HepG2 (cell line): ENCODE data around the gene PPP1R14D. TPM values are rescaled to one million over a fixed set of nuclear protein-coding genes. Genes with fewer than 3 reads are reported as not detected.

Experiments
- FOXK1 ChIP-seq: sonication (generic); formaldehyde crosslinking; IDR thresholded peaks from 2 replicates; pipeline ENCODE4 v1.4.0; 2020; ENCODE audit warnings: low read depth, missing genetic modification reagents, borderline replicate concordance
- HDAC2 ChIP-seq: sonication (generic); formaldehyde crosslinking; IDR thresholded peaks from 2 replicates; pipeline ENCODE4 v1.4.0; 2020; ENCODE audit warnings: missing genetic modification reagents
- IRF2 ChIP-seq: IDR thresholded peaks from 2 replicates; pipeline ENCODE4 v1.6.1; 2018; ENCODE audit warnings: missing genetic modification reagents, missing compliant biosample characterization
- KLF9 ChIP-seq: IDR thresholded peaks from 2 replicates; pipeline ENCODE4 v1.6.1; 2016; ENCODE audit warnings: low read depth
- MTA1 ChIP-seq: sonication (generic); formaldehyde crosslinking; IDR thresholded peaks from 2 replicates; pipeline ENCODE4 v1.4.0; 2020; ENCODE audit warnings: missing genetic modification reagents, mild to moderate bottlenecking, borderline replicate concordance
- PCBP1 ChIP-seq: fragments of 200-400 bp; formaldehyde crosslinking; IDR thresholded peaks from 2 replicates; pipeline ENCODE4 v1.6.1; 2017; ENCODE audit warnings: mild to moderate bottlenecking, low read depth, low read length, borderline replicate concordance
- PHF21A ChIP-seq: sonication (generic); formaldehyde crosslinking; IDR thresholded peaks from 2 replicates; pipeline ENCODE4 v1.5.0; 2020; ENCODE audit warnings: mild to moderate bottlenecking, missing genetic modification reagents
- PRMT3 ChIP-seq: sonication (generic); formaldehyde crosslinking; IDR thresholded peaks from 2 replicates; pipeline ENCODE4 v1.8.1; 2022; ENCODE audit warnings: low read depth, mild to moderate bottlenecking, moderate library complexity, missing genetic modification reagents, borderline replicate concordance
- RBFOX2 ChIP-seq: fragments of 200-400 bp; formaldehyde crosslinking; IDR thresholded peaks from 2 replicates; pipeline ENCODE4 v1.6.1; 2017; ENCODE audit warnings: low read depth, mild to moderate bottlenecking, low read length
- SALL1 ChIP-seq: sonication (generic); formaldehyde crosslinking; IDR thresholded peaks from 2 replicates; pipeline ENCODE4 v1.8.0; 2022; ENCODE audit warnings: mild to moderate bottlenecking, missing genetic modification reagents
- STAT5B ChIP-seq: sonication (generic); formaldehyde crosslinking; IDR thresholded peaks from 2 replicates; pipeline ENCODE4 v1.4.0; 2020; ENCODE audit warnings: missing genetic modification reagents
- ZEB1 ChIP-seq: IDR thresholded peaks from 2 replicates; pipeline ENCODE4 v1.6.1; 2012; ENCODE audit warnings: mild to moderate bottlenecking, low read depth, inconsistent platforms; ENCODE audit not compliant: insufficient replicate concordance
- ZFP41 ChIP-seq: sonication (generic); formaldehyde crosslinking; IDR thresholded peaks from 2 replicates; pipeline ENCODE4 v1.4.0; 2020; ENCODE audit warnings: mild to moderate bottlenecking, missing genetic modification reagents, borderline replicate concordance
- ZNF747 ChIP-seq: sonication (generic); formaldehyde crosslinking; IDR thresholded peaks from 2 replicates; pipeline ENCODE4 v1.8.1; 2023; ENCODE audit warnings: missing genetic modification reagents, mild to moderate bottlenecking, borderline replicate concordance
- ZNF749 ChIP-seq: sonication (generic); formaldehyde crosslinking; IDR thresholded peaks from 2 replicates; pipeline ENCODE4 v1.8.0; 2022; ENCODE audit warnings: mild to moderate bottlenecking, missing genetic modification reagents, moderate library complexity, borderline replicate concordance
- ZNF776 ChIP-seq: sonication (generic); formaldehyde crosslinking; IDR thresholded peaks from 2 replicates; pipeline ENCODE4 v1.4.0; 2020; ENCODE audit warnings: mild to moderate bottlenecking, missing genetic modification reagents
- polyA plus RNA-seq, 8 experiments: library from polyadenylated mRNA; depleted of rRNA in 3 of 8; stranded (reverse) in 7 of 8; unstranded in 1 of 8; fragments of >200 nt; fragmentation: Illumina TruSeq in 4 of 8; extraction: Trizol in 4 of 8; gene quantifications; 2 replicates each; pipeline versions ENCODE4 v1.2.1 to v1.2.3, GENCODE V29; 2011 to 2016; ENCODE audit warnings: low read depth in 4 of 8, missing spikeins in 1 of 8, mixed read lengths in 1 of 8; ENCODE audit not compliant: insufficient read depth in 1 of 8
- total RNA-seq, 5 experiments: library from RNA; depleted of rRNA; stranded (reverse); fragments of >200 nt; fragmentation: Illumina TruSeq; extraction: Trizol; gene quantifications; 2 replicates each; pipeline ENCODE4 v1.2.3, GENCODE V29; 2016; ENCODE audit warnings: low read depth in 1 of 5
- TF ChIP-seq, protein P1 (sequence below): sonication (generic); formaldehyde crosslinking; IDR thresholded peaks from 2 replicates; pipeline ENCODE4 v1.4.0; 2020; ENCODE audit warnings: mild to moderate bottlenecking, missing genetic modification reagents
- TF ChIP-seq, protein P2 (sequence below): sonication (generic); formaldehyde crosslinking; IDR thresholded peaks from 2 replicates; pipeline ENCODE4 v1.4.0; 2020; ENCODE audit warnings: missing genetic modification reagents, borderline replicate concordance
- TF ChIP-seq, protein P3 (sequence below): fragments of 450-650 bp; IDR thresholded peaks from 2 replicates; pipeline ENCODE4 v1.6.1; 2016
- TF ChIP-seq, protein P4 (sequence below): sonication (generic); formaldehyde crosslinking; IDR thresholded peaks from 2 replicates; pipeline ENCODE4 v1.5.0; 2020; ENCODE audit warnings: missing genetic modification reagents, mild to moderate bottlenecking, borderline replicate concordance

The PPP1R14D gene
- total and polyA plus RNA-seq, 2 of the 13 experiments (the other 11 are each of a cell fraction or from before 2014, with no cell fraction given) = 0.53 to 0.55 TPM

DNA sequence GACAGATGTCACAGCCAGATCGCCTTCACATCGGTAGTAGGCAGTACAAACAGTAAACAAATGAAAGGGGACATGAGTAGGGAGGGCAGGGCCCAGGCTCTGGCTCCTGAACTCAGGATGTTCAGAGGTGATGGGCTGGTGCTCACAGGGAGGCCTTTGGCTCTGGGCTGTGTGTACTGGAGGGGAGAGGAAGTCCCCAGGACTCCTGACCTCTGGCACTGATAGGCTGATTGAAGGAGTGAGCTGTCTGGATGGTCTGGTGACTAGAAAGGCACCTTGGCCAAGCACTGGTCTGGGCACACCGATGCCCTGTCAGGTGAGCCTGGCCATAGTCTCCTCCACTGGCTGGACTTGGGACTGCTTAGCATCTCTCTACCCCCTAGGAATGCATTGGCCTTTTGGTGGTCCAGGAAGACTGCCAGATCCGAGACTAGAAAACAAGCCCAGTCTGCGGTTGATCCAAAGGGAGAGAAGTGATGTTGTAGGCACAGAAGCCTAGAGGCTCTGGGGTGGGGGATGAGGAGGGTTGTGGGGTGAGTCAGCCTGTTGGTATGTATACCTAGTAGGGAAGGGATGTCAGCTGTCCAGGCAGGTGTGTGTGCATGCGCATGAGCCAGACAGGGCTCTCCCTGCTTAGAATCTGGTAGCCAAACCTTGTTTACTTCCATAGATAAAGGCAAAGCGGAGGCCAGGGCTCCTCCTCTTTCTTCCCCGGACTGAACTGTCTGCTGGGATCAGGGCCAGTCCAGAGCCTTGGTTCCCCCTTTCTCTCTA, 17.2 kb upstream of the PPP1R14D start (continued):
- no peak for TF ChIP-seq IRF2 (CRISPR knock-in tag)
- TF ChIP-seq STAT5B = no peak
- TF ChIP-seq ZEB1 = peak; percentile 94
- peak; percentile 53; the same call in 1 of the 2 replicates for TF ChIP-seq SALL1 (CRISPR knock-in tag)
- TF ChIP-seq, protein P1, sequence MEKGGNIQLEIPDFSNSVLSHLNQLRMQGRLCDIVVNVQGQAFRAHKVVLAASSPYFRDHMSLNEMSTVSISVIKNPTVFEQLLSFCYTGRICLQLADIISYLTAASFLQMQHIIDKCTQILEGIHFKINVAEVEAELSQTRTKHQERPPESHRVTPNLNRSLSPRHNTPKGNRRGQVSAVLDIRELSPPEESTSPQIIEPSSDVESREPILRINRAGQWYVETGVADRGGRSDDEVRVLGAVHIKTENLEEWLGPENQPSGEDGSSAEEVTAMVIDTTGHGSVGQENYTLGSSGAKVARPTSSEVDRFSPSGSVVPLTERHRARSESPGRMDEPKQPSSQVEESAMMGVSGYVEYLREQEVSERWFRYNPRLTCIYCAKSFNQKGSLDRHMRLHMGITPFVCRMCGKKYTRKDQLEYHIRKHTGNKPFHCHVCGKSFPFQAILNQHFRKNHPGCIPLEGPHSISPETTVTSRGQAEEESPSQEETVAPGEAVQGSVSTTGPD (CRISPR knock-in tag) = no peak
- TF ChIP-seq RBFOX2 = no peak
- TF ChIP-seq MTA1 (CRISPR knock-in tag) = 0 out of 2 replicates have a peak, but pooled peaks have one; percentile 20
- TF ChIP-seq, protein P2, sequence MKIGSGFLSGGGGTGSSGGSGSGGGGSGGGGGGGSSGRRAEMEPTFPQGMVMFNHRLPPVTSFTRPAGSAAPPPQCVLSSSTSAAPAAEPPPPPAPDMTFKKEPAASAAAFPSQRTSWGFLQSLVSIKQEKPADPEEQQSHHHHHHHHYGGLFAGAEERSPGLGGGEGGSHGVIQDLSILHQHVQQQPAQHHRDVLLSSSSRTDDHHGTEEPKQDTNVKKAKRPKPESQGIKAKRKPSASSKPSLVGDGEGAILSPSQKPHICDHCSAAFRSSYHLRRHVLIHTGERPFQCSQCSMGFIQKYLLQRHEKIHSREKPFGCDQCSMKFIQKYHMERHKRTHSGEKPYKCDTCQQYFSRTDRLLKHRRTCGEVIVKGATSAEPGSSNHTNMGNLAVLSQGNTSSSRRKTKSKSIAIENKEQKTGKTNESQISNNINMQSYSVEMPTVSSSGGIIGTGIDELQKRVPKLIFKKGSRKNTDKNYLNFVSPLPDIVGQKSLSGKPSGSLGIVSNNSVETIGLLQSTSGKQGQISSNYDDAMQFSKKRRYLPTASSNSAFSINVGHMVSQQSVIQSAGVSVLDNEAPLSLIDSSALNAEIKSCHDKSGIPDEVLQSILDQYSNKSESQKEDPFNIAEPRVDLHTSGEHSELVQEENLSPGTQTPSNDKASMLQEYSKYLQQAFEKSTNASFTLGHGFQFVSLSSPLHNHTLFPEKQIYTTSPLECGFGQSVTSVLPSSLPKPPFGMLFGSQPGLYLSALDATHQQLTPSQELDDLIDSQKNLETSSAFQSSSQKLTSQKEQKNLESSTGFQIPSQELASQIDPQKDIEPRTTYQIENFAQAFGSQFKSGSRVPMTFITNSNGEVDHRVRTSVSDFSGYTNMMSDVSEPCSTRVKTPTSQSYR (CRISPR knock-in tag) = no peak
- no peak for TF ChIP-seq ZNF749 (CRISPR knock-in tag)
- TF ChIP-seq ZNF747 = no peak
- TF ChIP-seq HDAC2 = 0 out of 2 replicates have a peak, but pooled peaks have one; percentile 14
- TF ChIP-seq PHF21A = 0 out of 2 replicates have a peak, but pooled peaks have one; percentile 43
- TF ChIP-seq, protein P3, sequence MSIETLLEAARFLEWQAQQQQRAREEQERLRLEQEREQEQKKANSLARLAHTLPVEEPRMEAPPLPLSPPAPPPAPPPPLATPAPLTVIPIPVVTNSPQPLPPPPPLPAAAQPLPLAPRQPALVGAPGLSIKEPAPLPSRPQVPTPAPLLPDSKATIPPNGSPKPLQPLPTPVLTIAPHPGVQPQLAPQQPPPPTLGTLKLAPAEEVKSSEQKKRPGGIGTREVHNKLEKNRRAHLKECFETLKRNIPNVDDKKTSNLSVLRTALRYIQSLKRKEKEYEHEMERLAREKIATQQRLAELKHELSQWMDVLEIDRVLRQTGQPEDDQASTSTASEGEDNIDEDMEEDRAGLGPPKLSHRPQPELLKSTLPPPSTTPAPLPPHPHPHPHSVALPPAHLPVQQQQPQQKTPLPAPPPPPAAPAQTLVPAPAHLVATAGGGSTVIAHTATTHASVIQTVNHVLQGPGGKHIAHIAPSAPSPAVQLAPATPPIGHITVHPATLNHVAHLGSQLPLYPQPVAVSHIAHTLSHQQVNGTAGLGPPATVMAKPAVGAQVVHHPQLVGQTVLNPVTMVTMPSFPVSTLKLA = no peak
- no peak for TF ChIP-seq KLF9 (CRISPR knock-in tag)
- TF ChIP-seq PCBP1 = no peak
- no peak for TF ChIP-seq ZFP41 (CRISPR knock-in tag)
- TF ChIP-seq, protein P4, sequence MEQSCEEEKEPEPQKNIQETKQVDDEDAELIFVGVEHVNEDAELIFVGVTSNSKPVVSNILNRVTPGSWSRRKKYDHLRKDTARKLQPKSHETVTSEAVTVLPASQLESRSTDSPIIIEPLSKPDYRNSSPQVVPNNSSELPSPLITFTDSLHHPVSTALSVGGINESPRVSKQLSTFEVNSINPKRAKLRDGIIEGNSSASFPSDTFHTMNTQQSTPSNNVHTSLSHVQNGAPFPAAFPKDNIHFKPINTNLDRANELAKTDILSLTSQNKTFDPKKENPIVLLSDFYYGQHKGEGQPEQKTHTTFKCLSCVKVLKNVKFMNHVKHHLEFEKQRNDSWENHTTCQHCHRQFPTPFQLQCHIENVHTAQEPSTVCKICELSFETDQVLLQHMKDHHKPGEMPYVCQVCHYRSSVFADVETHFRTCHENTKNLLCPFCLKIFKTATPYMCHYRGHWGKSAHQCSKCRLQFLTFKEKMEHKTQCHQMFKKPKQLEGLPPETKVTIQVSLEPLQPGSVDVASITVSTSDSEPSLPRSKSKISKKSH (CRISPR knock-in tag) = no peak
- TF ChIP-seq ZNF776 (CRISPR knock-in tag) = no peak
- TF ChIP-seq PRMT3 (CRISPR knock-in tag) = no peak
- 0 out of 2 replicates have a peak, but pooled peaks have one; percentile 17 for TF ChIP-seq FOXK1 (CRISPR knock-in tag)
